SU-DHL-6 (cell line): ENCODE results near the gene THBD.

Experiments used
- CTCF ChIP-seq: fragments of 200-600 bp; sonication (generic); IDR thresholded peaks from one replicate; pipeline ENCODE4 v1.5.1; 2017; ENCODE audit warnings: antibody characterized with exemption, mild to moderate bottlenecking, low read length, moderate library complexity; ENCODE audit not compliant: insufficient read depth, poor library complexity, severe bottlenecking
- EZH2phosphoT487 ChIP-seq: fragments of 200-600 bp; sonication (generic), shearing (Covaris generic); conservative IDR thresholded peaks from 2 replicates; pipeline ENCODE4 v1.6.1; 2018; ENCODE audit warnings: mild to moderate bottlenecking, antibody characterized with exemption, low read length, moderate library complexity, mixed read lengths

- TF ChIP-seq CTCF, result no peak
- no peak for TF ChIP-seq EZH2phosphoT487
Observed at GRCh38 chr20:23066772-23067171, 17.3 kb upstream of the THBD start.
